HG02571 (cell line): ENCODE results near the gene EIF4H.
A peak's percentile ranks its signal among the peaks of the same experiment; 100 is the strongest.
"Not testable (repeated sequence)": the region's sequence is repeated elsewhere in the genome, so short reads cannot be mapped to it uniquely, and the experiment has no call there.

Experiments used
- ATAC-seq: cut with Tn5 transposase; IDR thresholded peaks from one replicate; pipeline ENCODE4 v1.9.1; 2021; ENCODE audit warnings: mild to moderate bottlenecking, moderate library complexity; ENCODE audit not compliant: unreplicated experiment

EIF4H gene

GRCh38 chr7:74223711-74224510 is 49.8 kb downstream of the EIF4H start:
- ATAC-seq, result no peak

DNA sequence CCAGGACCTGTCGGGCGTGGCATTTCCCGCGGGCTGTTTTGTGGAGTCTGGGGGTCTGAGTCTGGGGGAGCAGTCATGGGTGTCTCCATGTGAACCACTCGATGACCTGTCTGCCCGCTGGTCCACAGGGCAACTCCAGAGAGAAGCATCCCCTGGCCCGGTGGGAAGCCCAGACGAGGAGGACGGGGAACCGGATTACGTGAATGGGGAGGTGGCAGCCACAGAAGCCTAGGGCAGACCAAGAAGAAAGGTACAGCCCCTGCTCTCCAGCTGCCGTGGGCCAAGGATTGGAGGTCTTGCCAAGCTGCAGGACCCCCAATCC is 50.3 kb downstream of the EIF4H start:
- no peak for ATAC-seq

GRCh38 chr7:74224907-74225306 is 50.8 kb downstream of the EIF4H start:
- not testable (repeated sequence) for ATAC-seq

DNA sequence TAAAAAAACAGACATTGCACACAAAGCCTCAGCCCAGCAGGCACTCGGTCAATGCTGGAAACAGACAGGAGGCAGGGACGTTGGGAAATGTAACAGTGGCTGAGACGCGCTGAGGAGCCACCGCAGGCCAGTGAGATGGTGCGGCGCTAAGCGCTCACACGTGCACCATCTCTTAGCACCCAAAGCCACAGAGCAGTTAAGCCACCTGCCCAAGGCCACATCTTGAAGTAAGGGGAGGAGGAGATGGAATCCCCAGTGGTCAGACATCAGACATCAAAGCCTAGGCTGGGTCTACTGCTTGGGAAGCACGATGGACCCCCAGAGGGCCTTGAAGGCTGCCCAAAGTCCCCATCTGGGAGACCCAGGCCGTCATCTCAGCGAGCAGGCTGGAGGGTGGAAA is 51.2 kb downstream of the EIF4H start:
- ATAC-seq, result no peak

- no peak for ATAC-seq
Measured at GRCh38 chr7:74226633-74227032, 52.5 kb downstream of the EIF4H start.

DNA sequence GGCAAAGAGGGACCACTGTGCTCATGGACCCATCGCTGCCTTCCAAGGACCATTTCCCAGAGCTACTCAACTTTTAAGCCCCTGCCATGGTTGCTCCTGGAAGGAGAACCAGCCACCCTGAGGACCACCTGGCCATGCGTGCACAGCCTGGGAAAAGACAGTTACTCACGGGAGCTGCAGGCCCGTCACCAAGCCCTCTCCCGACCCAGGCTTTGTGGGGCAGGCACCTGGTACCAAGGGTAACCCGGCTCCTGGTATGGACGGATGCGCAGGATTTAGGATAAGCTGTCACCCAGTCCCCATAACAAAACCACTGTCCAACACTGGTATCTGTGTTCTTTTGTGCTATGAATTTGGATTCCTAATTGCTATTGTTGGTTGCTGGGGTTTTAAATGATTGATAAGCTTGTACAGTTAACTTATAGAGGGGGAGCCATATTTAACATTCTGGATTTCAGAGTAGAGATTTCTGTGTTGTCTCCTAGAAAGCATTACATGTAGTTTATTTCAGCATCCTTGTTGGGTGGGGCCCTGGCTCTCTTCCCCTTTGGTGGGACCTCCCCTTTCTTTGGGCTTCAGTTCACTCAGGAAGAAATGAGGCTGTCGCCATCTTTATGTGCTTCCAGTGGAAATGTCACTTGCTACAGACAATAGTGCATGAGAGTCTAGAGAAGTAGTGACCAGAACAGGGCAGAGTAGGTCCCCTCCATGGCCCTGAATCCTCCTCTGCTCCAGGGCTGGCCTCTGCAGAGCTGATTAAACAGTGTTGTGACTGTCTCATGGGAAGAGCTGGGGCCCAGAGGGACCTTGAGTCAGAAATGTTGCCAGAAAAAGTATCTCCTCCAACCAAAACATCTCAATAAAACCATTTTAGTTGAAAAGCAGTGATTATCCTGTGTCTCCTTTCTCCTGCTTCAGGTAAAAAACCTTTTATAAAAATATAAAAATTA is 55.1 kb downstream of the EIF4H start:
- no peak for ATAC-seq

- ATAC-seq, result peak; percentile 16
Measured at GRCh38 chr7:74230446-74231231, 56.5 kb downstream of the EIF4H start.

DNA sequence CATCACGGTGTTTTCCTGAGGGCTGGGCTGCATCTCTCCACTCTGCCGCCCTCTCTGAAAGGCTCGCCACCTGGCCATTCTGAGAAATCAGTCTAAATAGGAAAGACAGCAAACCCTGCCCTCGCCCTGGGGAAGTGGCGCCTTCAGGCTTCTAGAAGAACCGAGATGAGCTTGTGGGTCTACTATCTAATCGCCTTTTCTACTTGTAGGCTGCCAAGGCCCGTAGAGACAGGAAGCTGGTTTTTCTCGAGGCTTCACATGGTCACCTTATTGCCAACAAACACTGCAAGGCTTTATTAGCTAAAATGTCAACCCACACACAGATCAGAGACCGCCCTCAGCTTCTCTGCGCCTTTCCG is 57.1 kb downstream of the EIF4H start:
- peak; percentile 62 for ATAC-seq

DNA sequence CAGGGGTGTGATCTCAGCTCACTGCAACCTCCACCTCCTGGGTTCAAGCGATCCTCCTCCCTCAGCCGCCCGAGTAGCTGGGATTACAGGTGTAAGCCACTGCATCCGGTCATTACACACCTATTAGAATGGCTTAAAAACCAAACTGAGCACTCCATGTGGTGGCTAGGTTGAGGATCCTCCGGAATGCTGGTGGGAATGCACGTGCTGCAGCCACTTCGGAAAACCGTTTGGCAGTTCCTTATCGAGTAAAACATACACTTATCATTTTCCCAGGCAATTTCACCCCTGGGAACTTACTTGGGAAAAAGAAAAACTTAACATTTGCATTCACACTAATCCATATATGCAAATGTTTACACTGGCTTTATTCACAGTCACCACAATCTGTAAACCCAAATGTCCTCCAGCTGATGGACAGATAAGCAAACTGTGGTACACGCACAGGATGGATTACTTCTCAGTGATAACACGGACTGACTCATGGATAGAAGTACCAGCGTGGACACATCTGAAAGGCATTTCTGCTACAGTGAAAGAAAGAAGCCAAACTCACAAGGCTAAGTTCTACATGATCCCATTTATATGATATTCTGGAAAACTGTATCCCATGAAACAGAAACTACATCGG is 59.6 kb downstream of the EIF4H start:
- no peak for ATAC-seq

GRCh38 chr7:74235518-74236268 is 61.5 kb downstream of the EIF4H start:
- no peak for ATAC-seq

- no peak for ATAC-seq
Measured at GRCh38 chr7:74236284-74236683, 62.1 kb downstream of the EIF4H start.

DNA sequence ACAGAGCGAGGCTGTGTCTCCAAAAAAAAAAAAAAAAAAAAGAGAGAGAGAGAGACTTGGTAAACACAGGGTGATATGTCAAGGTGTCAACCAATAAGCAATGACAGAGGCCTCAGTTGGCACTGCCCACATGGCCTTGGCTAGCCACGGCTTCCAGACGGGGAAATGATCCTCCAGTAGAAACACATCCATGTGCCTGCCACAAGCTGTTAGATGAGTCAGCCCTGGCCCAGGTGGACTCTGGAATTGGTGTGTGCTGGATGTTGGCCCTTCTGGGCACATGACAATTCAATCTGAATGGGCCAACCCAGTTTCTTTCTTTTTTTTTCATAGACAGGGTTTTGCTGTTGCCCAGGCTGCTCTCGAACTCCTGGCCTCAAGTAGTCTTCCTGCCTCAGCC is 66.3 kb downstream of the EIF4H start:
- ATAC-seq, result no peak

DNA sequence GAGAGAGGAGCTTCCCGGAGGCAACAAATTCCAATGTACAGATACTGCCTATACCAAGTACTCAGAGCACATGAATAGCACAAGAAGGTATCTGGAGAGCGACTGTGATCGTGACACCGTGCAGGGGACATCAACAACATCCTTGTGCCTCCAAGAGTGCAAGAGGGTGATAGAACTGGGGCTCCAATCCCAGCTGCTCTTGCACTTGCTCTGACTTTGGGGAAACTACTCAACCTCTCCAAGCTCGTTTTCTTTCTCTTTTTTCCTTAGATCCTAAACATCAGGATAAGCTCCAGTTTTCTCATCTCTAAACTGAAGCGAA is 67.9 kb downstream of the EIF4H start:
- no peak for ATAC-seq

GRCh38 chr7:74246497-74246896 is 72.3 kb downstream of the EIF4H start:
- ATAC-seq, result no peak
